Muscle layer of colon (tissue), 2 donors: Measurements from ENCODE around the gene PXYLP1.
A peak's percentile ranks its signal among the peaks of the same experiment; 100 is the strongest.
"Not testable (repeated sequence)": the region's sequence is repeated elsewhere in the genome, so short reads cannot be mapped to it uniquely, and the experiment has no call there.

Experiments
- H3K27ac ChIP-seq: one replicate; pipeline ENCODE4 v1.7.0; 2013; ENCODE audit warnings: low read depth, mild to moderate bottlenecking, low read length, moderate library complexity
- H3K27me3 ChIP-seq, 2 donors: one replicate each; pipeline ENCODE4 v1.7.0; 2013; ENCODE audit warnings: low read length in 2 of 2, mild to moderate bottlenecking in 2 of 2; ENCODE audit not compliant: insufficient read depth in 2 of 2, control insufficient read depth in 1 of 2
- H3K36me3 ChIP-seq: one replicate; pipeline ENCODE4 v1.7.0; 2013; ENCODE audit warnings: mild to moderate bottlenecking, low read length; ENCODE audit not compliant: insufficient read depth
- H3K4me1 ChIP-seq: one replicate; pipeline ENCODE4 v1.7.0; 2013; ENCODE audit warnings: mild to moderate bottlenecking, low read length; ENCODE audit not compliant: insufficient read depth
- H3K4me3 ChIP-seq, 2 donors: one replicate each; pipeline ENCODE4 v1.7.0; 2013; ENCODE audit warnings: low read length in 2 of 2, low read depth in 1 of 2, mild to moderate bottlenecking in 1 of 2, moderate library complexity in 1 of 2
- H3K9ac ChIP-seq: one replicate; pipeline ENCODE4 v1.7.0; 2013; ENCODE audit warnings: low read length
- H3K9me3 ChIP-seq: one replicate; pipeline ENCODE4 v1.7.0; 2013; ENCODE audit warnings: mild to moderate bottlenecking, low read length
- donor health status: abdominal sarcoma.
- donor health status: Adenocarcinoma of cecum.

Gene PXYLP1, protein sequence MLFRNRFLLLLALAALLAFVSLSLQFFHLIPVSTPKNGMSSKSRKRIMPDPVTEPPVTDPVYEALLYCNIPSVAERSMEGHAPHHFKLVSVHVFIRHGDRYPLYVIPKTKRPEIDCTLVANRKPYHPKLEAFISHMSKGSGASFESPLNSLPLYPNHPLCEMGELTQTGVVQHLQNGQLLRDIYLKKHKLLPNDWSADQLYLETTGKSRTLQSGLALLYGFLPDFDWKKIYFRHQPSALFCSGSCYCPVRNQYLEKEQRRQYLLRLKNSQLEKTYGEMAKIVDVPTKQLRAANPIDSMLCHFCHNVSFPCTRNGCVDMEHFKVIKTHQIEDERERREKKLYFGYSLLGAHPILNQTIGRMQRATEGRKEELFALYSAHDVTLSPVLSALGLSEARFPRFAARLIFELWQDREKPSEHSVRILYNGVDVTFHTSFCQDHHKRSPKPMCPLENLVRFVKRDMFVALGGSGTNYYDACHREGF

DNA sequence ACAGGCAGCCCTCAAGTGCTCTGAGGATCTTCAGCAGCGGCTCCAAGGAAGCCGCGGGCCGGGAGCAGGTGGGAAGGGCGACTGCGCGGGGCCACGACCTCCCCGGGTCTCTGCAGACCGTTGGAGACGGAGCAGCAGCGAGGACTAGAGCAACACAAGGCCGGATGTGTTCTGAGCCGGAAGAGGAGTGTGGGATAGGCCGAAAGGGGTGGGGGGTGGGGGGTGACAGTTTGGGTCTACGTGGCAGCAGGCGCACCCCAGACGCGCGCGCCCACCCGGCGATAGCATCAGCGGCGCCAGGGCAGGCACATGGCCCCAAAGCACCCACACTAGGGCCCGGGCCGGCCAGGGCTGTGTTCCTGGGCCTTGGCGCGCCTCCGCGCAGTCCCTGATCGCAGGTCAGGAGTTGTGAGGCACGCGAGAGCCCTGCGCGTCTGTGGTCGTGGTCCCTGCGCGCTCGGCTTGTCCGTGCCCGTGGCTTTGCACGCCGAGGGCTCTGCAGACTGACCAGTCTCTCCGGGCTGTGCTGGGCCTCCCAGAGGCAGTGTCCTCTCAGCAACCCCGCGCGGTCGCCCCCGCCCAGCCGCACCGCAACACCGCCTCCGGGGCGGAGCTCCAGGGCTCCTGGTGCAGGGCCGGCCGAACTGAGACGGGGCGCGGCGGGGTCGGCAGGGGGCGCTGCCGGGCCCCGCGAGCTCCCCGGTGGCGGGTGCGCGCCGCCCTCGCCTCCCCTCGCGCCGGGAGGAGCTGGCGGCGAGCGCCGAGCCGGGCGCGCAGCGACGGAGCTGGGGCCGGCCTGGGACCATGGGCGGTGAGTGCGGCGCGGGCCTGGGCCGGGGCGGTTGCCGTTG, at the start of gene PXYLP1:
Gene PXYLP1, plus strand, starts transcription at position 725 of the 851 bp plus-strand sequence. CDS start 28,351 bp downstream, outside the sequence.
- Histone ChIP-seq H3K9me3 (no peaks in the 10 kb centered on the region), H3K36me3 (no peaks in the 10 kb centered on the region), H3K27me3 (no peaks in the 10 kb centered on the region), H3K27ac (peak within 1 kb of the TSS; percentile 74), H3K4me1 (peaks cover 6% of the 10 kb centered on the region), H3K4me3 (peak within 1 kb of the TSS; percentile 54 to 96), H3K9ac (peak within 1 kb of the TSS; percentile 5)

DNA sequence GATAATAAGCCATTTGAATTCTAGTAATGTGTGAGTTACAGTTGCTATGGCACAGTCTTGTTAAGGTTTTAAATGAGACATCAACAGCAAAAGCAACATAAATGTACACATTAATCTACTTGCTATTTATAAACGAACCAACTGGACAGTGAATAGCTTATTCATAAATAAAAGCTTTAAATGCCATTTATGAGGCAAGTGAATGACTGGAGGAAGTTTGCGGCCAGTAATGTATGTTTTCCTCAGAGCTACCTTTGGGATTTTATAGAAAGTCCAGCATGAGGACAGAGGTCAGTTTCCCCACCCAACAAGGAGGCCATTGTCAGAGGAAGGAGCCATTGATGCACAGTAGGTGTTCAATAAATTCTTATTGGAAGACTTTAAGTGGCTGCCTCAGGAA, 48.0 kb upstream of the PXYLP1 start:
- Histone ChIP-seq H3K4me3 (no peak overlapping the region), H3K4me1 (no peaks in the 10 kb centered on the region), H3K9ac (no peak overlapping the region), H3K27me3 (no peaks in the 10 kb centered on the region), H3K27ac (no peak overlapping the region), H3K36me3 (no peaks in the 10 kb centered on the region), H3K9me3 (no peaks in the 10 kb centered on the region)

DNA sequence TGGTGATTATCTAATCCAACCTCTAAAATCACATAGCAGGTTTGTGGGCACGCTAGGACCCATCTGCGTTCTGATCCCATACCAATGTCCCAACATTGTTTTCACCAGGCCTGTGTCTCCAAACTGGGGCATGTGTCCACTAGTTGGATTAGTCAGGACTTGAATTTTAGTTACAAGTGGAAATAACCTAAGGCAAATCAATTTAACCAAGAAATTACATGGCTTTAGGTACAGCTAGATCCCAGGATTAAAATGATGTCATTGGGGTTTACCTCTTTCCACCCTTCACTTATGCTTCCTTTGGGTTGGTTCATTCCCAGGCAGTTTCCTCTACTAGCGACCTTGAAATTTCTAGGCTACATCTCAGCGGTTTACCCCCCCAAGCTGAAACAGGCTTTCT, 47.2 kb upstream of the PXYLP1 start:
- Histone ChIP-seq H3K9ac (no peak overlapping the region), H3K4me3 (no peak overlapping the region), H3K36me3 (no peaks in the 10 kb centered on the region), H3K27ac (no peak overlapping the region), H3K4me1 (no peaks in the 10 kb centered on the region), H3K27me3 (no peaks in the 10 kb centered on the region), H3K9me3 (no peaks in the 10 kb centered on the region)

DNA sequence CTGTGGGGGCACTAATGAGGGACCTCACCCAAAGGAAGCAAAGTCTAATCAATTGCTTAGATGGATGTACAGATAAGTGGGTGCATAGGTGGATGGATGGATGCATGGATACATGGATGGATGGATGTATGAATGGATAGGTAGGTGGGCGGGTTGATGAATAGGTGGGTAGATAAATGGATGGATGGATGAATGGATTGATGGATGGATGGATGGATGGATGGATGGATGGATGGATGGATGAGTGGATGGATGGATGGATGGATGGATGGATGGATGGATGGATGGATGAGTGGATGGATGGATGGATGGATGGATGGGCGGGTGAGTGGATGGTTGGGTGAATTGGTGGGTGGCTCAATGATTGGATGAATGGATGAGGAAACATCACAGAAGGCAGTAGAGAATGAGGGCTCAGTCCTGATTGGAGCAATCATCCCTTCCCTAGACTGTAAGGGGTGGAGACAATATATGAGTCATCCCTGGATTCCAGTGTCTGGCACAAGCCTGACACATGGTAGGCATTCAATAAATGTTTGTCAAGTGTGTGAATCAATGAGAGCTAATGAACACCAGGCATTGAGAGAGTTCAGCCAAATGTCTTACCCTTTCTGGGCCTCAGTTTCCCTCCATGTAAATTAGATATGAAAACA, 40.4 kb upstream of the PXYLP1 start:
- H3K4me1 ChIP-seq: no peaks in the 10 kb centered on the region
- H3K27me3 ChIP-seq: peaks cover 0 to 5% of the 10 kb centered on the region in 2 donors
- no peaks in the 10 kb centered on the region for H3K9me3 ChIP-seq
- H3K9ac ChIP-seq: no peak overlapping the region
- no peaks in the 10 kb centered on the region for H3K36me3 ChIP-seq
- H3K4me3 ChIP-seq: no peak overlapping the region
- no peak overlapping the region for H3K27ac ChIP-seq

DNA sequence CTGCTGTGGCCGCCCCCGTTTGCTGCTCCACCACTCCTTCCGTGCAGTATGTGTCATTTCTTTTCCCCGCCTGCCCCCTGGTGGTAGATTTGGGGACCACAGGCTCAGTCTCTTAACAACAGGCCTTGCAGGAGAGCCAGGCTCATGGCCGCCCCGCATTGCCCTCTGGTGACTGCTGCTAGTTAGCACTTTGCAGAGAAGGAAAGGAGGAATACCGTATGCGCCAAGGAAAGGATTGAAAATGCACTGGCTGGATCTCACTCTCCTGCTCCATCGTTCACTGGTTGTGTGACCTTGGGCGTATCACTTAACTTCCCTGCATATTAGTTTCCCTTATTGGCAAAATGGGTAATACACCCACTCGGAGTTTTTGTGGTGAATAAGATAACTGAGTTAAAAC, 39.3 kb upstream of the PXYLP1 start:
- Histone ChIP-seq H3K4me3 (no peak overlapping the region), H3K27ac (no peak overlapping the region), H3K9ac (no peak overlapping the region), H3K36me3 (no peaks in the 10 kb centered on the region), H3K9me3 (no peaks in the 10 kb centered on the region), H3K27me3 (peaks cover 0 to 5% of the 10 kb centered on the region in 2 donors), H3K4me1 (no peaks in the 10 kb centered on the region)

DNA sequence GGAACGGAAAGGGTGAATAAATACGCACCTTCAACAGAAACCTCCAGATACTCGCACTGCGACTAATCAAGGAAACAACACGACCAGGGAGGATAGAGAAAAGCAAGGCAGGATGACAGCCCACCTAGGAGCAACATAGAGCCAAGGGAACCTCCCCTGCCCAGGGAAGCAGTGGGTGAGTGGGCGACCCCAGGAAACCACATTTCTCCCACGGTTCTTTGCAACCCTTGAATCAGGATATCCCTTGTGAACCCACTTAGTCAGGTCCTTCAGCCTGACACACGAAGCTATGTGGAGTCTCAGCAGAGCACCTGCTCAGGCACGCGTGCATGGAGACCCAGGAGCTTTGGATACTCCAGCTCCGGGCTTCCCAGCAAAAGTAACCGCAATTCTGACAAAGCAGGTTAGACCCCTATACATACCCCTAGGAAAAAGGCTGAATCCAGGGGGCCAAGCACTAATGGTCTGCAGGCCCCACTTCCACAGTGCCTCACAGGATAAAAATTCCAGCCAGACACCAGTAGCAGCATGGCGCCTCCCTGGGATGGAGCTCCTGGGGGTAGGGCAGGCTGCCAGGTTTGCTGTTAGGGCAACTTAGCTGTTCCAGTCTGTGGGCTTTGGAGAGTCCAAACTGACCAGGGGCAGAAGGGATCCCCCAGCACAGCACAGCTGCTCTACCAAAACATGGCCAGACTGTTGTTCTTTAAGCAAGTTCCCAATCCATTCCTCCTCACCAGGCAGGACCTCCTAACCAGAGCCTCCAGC, 38.4 kb upstream of the PXYLP1 start:
- Histone ChIP-seq H3K9me3 (no peaks in the 10 kb centered on the region), H3K27me3 (peaks cover 0 to 5% of the 10 kb centered on the region in 2 donors), H3K4me3 (no peak overlapping the region), H3K4me1 (no peaks in the 10 kb centered on the region), H3K27ac (no peak overlapping the region), H3K36me3 (no peaks in the 10 kb centered on the region), H3K9ac (no peak overlapping the region)

DNA sequence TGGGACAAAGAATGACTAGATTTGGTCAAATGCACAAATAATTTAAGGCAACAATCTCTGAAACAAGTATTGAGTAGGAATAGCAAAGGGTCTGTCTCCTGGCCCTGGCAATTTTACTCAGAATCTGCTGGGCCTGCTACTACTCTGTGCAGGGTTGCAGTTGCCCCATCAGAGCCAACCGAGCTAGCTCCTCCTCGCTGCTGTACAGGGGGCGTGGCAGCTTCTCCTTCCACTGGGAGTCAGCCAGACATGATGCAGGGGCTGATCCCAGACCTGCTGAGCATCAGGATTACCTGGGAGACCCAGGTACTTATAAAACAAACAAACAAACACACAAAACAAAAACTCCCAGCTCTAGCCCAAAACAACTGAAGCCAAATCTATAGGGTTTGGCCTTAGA, 30.5 kb upstream of the PXYLP1 start:
- no peak overlapping the region for H3K9ac ChIP-seq
- no peak overlapping the region for H3K27ac ChIP-seq
- no peaks in the 10 kb centered on the region for H3K36me3 ChIP-seq
- H3K4me1 ChIP-seq: no peaks in the 10 kb centered on the region
- H3K27me3 ChIP-seq: no peaks in the 10 kb centered on the region
- H3K9me3 ChIP-seq: no peaks in the 10 kb centered on the region
- H3K4me3 ChIP-seq: no peak overlapping the region

DNA sequence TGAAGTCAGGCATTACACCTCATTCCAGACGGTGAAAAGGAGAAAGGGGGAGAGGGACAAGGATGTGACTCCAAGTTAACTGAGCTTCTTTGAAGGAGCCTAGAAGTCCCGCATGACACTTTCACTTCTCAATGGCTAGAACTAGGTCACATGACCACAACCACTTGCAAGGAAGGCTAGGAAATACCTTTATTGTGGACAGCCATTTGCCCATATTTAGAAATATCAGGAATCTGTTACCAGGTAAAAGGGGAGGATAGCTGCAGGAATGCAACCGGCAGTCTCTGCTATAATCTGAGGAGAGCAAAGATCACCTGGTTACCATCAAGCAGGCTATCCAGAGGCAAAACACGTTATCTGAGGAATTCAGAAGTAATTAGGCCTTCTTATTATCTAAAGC, 28.9 kb upstream of the PXYLP1 start:
- Histone ChIP-seq H3K4me1 (no peaks in the 10 kb centered on the region), H3K9ac (no peak overlapping the region)

DNA sequence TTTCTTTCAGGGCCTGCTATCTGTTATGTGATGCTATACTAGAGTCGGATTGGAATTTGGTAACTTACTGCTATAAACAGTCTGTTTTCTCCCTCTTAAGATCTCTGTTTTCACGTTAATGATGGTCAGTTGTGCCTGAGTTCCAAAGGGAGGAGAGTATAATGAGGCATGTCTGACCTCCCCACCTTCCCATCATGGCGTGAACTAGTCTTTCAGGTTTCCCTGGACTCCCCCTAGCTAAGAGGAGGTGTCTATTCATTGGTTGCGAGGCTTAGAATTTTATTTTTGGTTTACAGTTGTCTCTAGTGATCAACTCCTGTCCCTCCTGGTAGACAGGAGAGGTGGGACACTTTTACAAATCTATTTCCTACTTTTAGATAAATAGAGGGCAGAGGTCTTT, 27.8 kb upstream of the PXYLP1 start:
- no peaks in the 10 kb centered on the region for H3K36me3 ChIP-seq
- no peaks in the 10 kb centered on the region for H3K4me1 ChIP-seq
- no peak overlapping the region for H3K4me3 ChIP-seq
- H3K9me3 ChIP-seq: no peaks in the 10 kb centered on the region
- no peak overlapping the region for H3K9ac ChIP-seq
- H3K27me3 ChIP-seq: no peaks in the 10 kb centered on the region
- H3K27ac ChIP-seq: no peak overlapping the region

More for the DNA sequence above, 28.9 kb upstream of the PXYLP1 start:
- Histone ChIP-seq H3K9me3 (no peaks in the 10 kb centered on the region), H3K36me3 (no peaks in the 10 kb centered on the region), H3K4me3 (no peak overlapping the region), H3K27me3 (no peaks in the 10 kb centered on the region), H3K27ac (no peak overlapping the region)

DNA sequence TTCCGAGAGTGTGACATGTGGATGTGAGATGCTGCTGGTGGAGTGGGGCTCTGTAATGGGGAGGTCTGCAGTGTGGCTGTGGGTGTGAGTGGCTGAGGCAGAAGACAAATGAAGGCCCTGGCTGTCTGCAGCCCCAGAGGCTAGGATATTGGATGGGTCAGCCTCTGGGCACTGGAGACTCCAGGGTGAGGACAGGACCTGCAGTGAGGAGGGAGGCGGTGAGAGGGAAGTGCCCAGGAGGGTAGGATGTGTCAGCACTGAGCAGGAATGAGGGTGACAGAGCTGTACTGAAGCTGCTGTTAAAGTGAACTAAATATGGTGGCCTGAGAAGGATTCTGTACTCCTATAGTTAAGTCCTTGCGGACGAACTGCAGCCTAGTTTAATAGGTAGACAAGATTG, 27.3 kb upstream of the PXYLP1 start:
- Histone ChIP-seq H3K4me1 (no peaks in the 10 kb centered on the region), H3K9ac (no peak overlapping the region)

DNA sequence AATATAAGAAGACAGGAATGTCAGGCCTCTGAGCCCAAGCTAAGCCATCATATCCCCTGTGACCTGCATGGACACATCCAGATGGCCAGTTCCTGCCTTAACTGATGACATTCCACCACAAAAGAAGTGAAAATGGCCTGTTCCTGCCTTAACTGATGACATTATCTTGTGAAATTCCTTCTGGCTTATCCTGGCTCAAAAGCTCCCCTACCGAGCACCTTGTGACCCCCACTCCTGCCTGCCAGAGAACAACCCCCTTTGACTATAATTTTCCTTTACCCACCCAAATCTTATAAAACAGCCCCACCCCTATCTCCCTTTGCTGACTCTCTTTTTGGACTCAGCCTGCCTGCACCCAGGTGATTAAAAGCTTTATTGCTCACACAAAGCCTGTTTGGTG, 20.3 kb upstream of the PXYLP1 start:
- H3K9me3 ChIP-seq, H3K4me3 ChIP-seq, H3K9ac ChIP-seq, H3K4me1 ChIP-seq, H3K27ac ChIP-seq, H3K27me3 ChIP-seq, H3K36me3 ChIP-seq: not testable (repeated sequence)

More for the DNA sequence above, 27.3 kb upstream of the PXYLP1 start:
- no peak overlapping the region for H3K4me3 ChIP-seq
- no peaks in the 10 kb centered on the region for H3K36me3 ChIP-seq
- H3K27me3 ChIP-seq: no peaks in the 10 kb centered on the region
- H3K9me3 ChIP-seq: no peaks in the 10 kb centered on the region
- H3K27ac ChIP-seq: no peak overlapping the region
